Endothelial cell of umbilical vein (primary cell): ENCODE results near the gene ZNF320. TPM values are rescaled to one million over a fixed set of nuclear protein-coding genes. Genes with fewer than 3 reads are reported as not detected.

Experiments
- BruUV-seq: library from RNA; stranded (reverse); fragments of 400-500 nt; replicated peaks from 2 replicates; lab custom pipeline; 2021; lab: Mats Ljungman, UMichigan
- CTCF ChIA-PET: fragments of 300-600, 350-600 bp; sonication (Branson Sonifier 250); formaldehyde crosslinking; loops from one replicate; lab custom pipeline; 2021; ENCODE audit warnings: antibody characterized with exemption, inconsistent platforms; lab: Charles Lee
- POLR2A ChIA-PET: fragments of 300-600, 350-600 bp; sonication (Branson Sonifier 250); formaldehyde crosslinking; loops from one replicate; lab custom pipeline; 2021; ENCODE audit warnings: antibody characterized with exemption, inconsistent platforms; lab: Charles Lee
- DNase-seq: peaks from one replicate; pipeline ENCODE4 v3.0.0-alpha.2; 2011; ENCODE audit warnings: low read depth, low spot score
- FAIRE-seq: peaks from 2 replicates; lab custom pipeline; 2011; peaks lifted over from hg19 to GRCh38; lab: Jason Lieb, UNC
- H2AFZ ChIP-seq: 2 replicates; pipeline ENCODE4 v1.6.0; 2012; ENCODE audit warnings: low read depth, low read length, control low read depth, inconsistent platforms
- H3K27ac ChIP-seq: 2 replicates; pipeline ENCODE4 v1.5.1; 2011; ENCODE audit warnings: low read depth, mild to moderate bottlenecking, control low read depth, low read length, moderate library complexity; ENCODE audit not compliant: insufficient read depth
- H3K27me3 ChIP-seq, 2 experiments: 2 replicates each; pipeline versions ENCODE4 v1.6.0 to v1.6.1; 2011; ENCODE audit warnings: low read length in 2 of 2, mixed read lengths in 1 of 2; ENCODE audit not compliant: control insufficient read depth in 2 of 2, insufficient read depth in 2 of 2
- H3K36me3 ChIP-seq, 2 experiments: 2 replicates in 1 of 2; 3 replicates in 1 of 2; pipeline ENCODE4 v1.5.1; 2011; ENCODE audit warnings: low read length in 2 of 2, mild to moderate bottlenecking in 1 of 2, moderate library complexity in 1 of 2; ENCODE audit not compliant: control insufficient read depth in 2 of 2, insufficient read depth in 2 of 2; ENCODE audit errors: extremely low read depth in 1 of 2
- H3K4me1 ChIP-seq: 3 replicates; pipeline ENCODE4 v1.5.1; 2011; ENCODE audit warnings: mild to moderate bottlenecking, low read length; ENCODE audit not compliant: control insufficient read depth, insufficient read depth; ENCODE audit errors: extremely low read depth
- H3K4me2 ChIP-seq: 2 replicates; pipeline ENCODE4 v1.6.1; 2011; ENCODE audit warnings: low read length, control low read depth, mixed read lengths; ENCODE audit not compliant: insufficient read depth
- H3K4me3 ChIP-seq, 3 experiments: fragments of 200-600 bp in 1 of 3; sonication (generic), shearing (Covaris generic) in 1 of 3; replicated peaks in 1 of 3; 2 replicates each; pipeline ENCODE4 v1.5.1; 2011 to 2016; ENCODE audit warnings: control low read depth in 3 of 3, low read length in 3 of 3, mild to moderate bottlenecking in 2 of 3, inconsistent platforms in 1 of 3, low read depth in 1 of 3, moderate library complexity in 1 of 3; ENCODE audit not compliant: insufficient read depth in 1 of 3
- H3K79me2 ChIP-seq: 2 replicates; pipeline ENCODE4 v1.6.0; 2012; ENCODE audit warnings: low read length, inconsistent platforms; ENCODE audit not compliant: control insufficient read depth, insufficient read depth
- H3K9ac ChIP-seq: replicated peaks from 2 replicates; pipeline ENCODE3; 2011; ENCODE audit warnings: low read length, control low read depth; ENCODE audit not compliant: insufficient read depth; ENCODE audit errors: extremely low read depth
- H3K9me1 ChIP-seq: replicated peaks from 3 replicates; pipeline ENCODE4 v1.6.0; 2011; ENCODE audit warnings: mild to moderate bottlenecking, low read length; ENCODE audit not compliant: control insufficient read depth, insufficient read depth; ENCODE audit errors: extremely low read depth
- H3K9me3 ChIP-seq: replicated peaks from 2 replicates; pipeline ENCODE4 v1.5.1; 2012; ENCODE audit warnings: low read length, inconsistent platforms; ENCODE audit not compliant: control insufficient read depth, insufficient read depth
- H4K20me1 ChIP-seq: replicated peaks from 2 replicates; pipeline ENCODE3; 2011; ENCODE audit warnings: mild to moderate bottlenecking, low read length; ENCODE audit not compliant: control insufficient read depth, insufficient read depth; ENCODE audit errors: extremely low read depth
- CTCF ChIP-seq, 2 donors: IDR thresholded peaks; 1 replicate in 1 of 2; 2 replicates in 1 of 2; pipeline ENCODE4 v1.5.1; 2011; ENCODE audit warnings: low read length in 2 of 2, mild to moderate bottlenecking in 2 of 2, moderate library complexity in 2 of 2, control low read depth in 1 of 2, inconsistent platforms in 1 of 2, low read depth in 1 of 2; ENCODE audit not compliant: insufficient read depth in 1 of 2; ENCODE audit errors: extremely low read depth in 1 of 2
- EZH2 ChIP-seq: IDR thresholded peaks from 2 replicates; pipeline ENCODE4 v1.6.1; 2012; ENCODE audit warnings: borderline replicate concordance, low read depth, mild to moderate bottlenecking, moderate library complexity, low read length, inconsistent platforms; ENCODE audit not compliant: severe bottlenecking
- FOS ChIP-seq: IDR thresholded peaks from 2 replicates; pipeline ENCODE4 v1.6.1; 2011; ENCODE audit warnings: mild to moderate bottlenecking, low read length, moderate library complexity, borderline replicate concordance; ENCODE audit not compliant: insufficient read depth
- GATA2 ChIP-seq: IDR thresholded peaks from 2 replicates; pipeline ENCODE4 v1.7.0; 2011; ENCODE audit warnings: low read depth, mild to moderate bottlenecking, moderate library complexity, mixed read lengths, low read length; ENCODE audit not compliant: insufficient read length, insufficient read depth
- JUN ChIP-seq: IDR thresholded peaks from 2 replicates; pipeline ENCODE4 v1.6.1; 2011; ENCODE audit warnings: borderline replicate concordance, low read depth; ENCODE audit not compliant: insufficient read length, insufficient read depth
- MAX ChIP-seq: IDR thresholded peaks from 2 replicates; pipeline ENCODE4 v1.6.1; 2011; ENCODE audit not compliant: insufficient read depth, insufficient read length
- MYC ChIP-seq: IDR thresholded peaks from one replicate; pipeline ENCODE4 v1.6.1; 2011; ENCODE audit warnings: mild to moderate bottlenecking, low read depth, low read length
- POLR2A ChIP-seq: IDR thresholded peaks from 2 replicates; pipeline ENCODE4 v1.6.1; 2012; ENCODE audit warnings: low read depth, mild to moderate bottlenecking, control low read depth, low read length
- POLR2AphosphoS5 ChIP-seq: IDR thresholded peaks from 2 replicates; pipeline ENCODE4 v1.6.1; 2012; ENCODE audit warnings: low read depth, mild to moderate bottlenecking, control low read depth, low read length, moderate library complexity; ENCODE audit not compliant: insufficient read depth
- dilution Hi-C: fragments of 300-500 bp; cut with MboI; formaldehyde crosslinking; loops from one replicate; pipeline ENCODE4 v1.15.0; 2019; ENCODE audit warnings: low sequenced_read_pairs; ENCODE audit not compliant: extremely low pct_ligation_motif_present
- intact Hi-C: fragments of 100-400 bp; cut with micrococcal nuclease; formaldehyde crosslinking; loops from one replicate; pipeline ENCODE4 v1.10.0; 2022
- polyA plus RNA-seq, 4 experiments: library from polyadenylated mRNA; depleted of rRNA in 3 of 4; stranded (reverse) in 3 of 4; unstranded in 1 of 4; fragments of >200 nt; gene quantifications; 2 replicates each; pipeline versions ENCODE4 v1.2.1 to v1.2.3, GENCODE V29; 2011 to 2012; ENCODE audit warnings: missing spikeins in 1 of 4
- total RNA-seq: library from RNA; stranded (reverse); gene quantifications from 2 replicates; pipeline ENCODE4 v1.2.3, GENCODE V29; 2021

ZNF320 gene
- total and polyA plus RNA-seq, 2 donors (not counting 3 experiments of a cell fraction or from before 2014, with no cell fraction given): 7.6 to 11.1 TPM

- BruUV-seq: no TSS peak
- H4K20me1 ChIP-seq: no peaks in the 10 kb centered on the region
- H3K9ac ChIP-seq: no peak overlapping the region
- no peaks in the 10 kb centered on the region for H3K4me1 ChIP-seq
- no peaks in the 10 kb centered on the region for H3K9me3 ChIP-seq
- FAIRE-seq (no peak), DNase-seq (no peak)
- H3K4me3 ChIP-seq: no peak overlapping the region
- no peak overlapping the region for H3K4me2 ChIP-seq
- no peak overlapping the region for H3K27ac ChIP-seq
- dilution Hi-C loops (no loop called here), intact Hi-C loops (no loop called here)
- TF ChIP-seq GATA2: no peak
- no peak for TF ChIP-seq MAX
- no peak for TF ChIP-seq FOS
- no peak for TF ChIP-seq CTCF (IDR thresholded peaks at IDR 0.05; ENCODE audit: extremely low read depth in 1 of 2, insufficient read depth in 1 of 2, low read depth in 1 of 2, low read length in 2 of 2)
- TF ChIP-seq POLR2AphosphoS5: no peak
- no peak for TF ChIP-seq POLR2A
- no peaks in the 10 kb centered on the region for H3K27me3 ChIP-seq
- CTCF ChIA-PET: no interaction called here
- H3K9me1 ChIP-seq: no peaks in the 10 kb centered on the region
- H3K36me3 ChIP-seq: no peaks in the 10 kb centered on the region
- H3K79me2 ChIP-seq: no peaks in the 10 kb centered on the region
- POLR2A ChIA-PET: no interaction called here
- H2AFZ ChIP-seq: no peak overlapping the region
Observed at GRCh38 chr19:52938761-52939160, 41.3 kb upstream of the ZNF320 start.

- dilution Hi-C loops (no loop called here), intact Hi-C loops (no loop called here)
- BruUV-seq: no TSS peak
- DNase-seq (no peak), FAIRE-seq (no peak)
- no peak for TF ChIP-seq EZH2
- no peak for TF ChIP-seq MYC
- no peak for TF ChIP-seq FOS
- TF ChIP-seq GATA2: no peak
- no peak for TF ChIP-seq POLR2A
- no peak for TF ChIP-seq CTCF (IDR thresholded peaks at IDR 0.05; ENCODE audit: extremely low read depth in 1 of 2, insufficient read depth in 1 of 2, low read depth in 1 of 2, low read length in 2 of 2)
- no peak for TF ChIP-seq JUN
- TF ChIP-seq MAX: no peak
- no peak for TF ChIP-seq POLR2AphosphoS5
- Histone ChIP-seq H4K20me1 (no peaks in the 10 kb centered on the region), H3K9ac (no peak overlapping the region), H3K9me1 (no peaks in the 10 kb centered on the region), H3K9me3 (no peaks in the 10 kb centered on the region), H3K27ac (no peak overlapping the region), H3K79me2 (no peaks in the 10 kb centered on the region), H3K36me3 (no peaks in the 10 kb centered on the region), H2AFZ (no peak overlapping the region), H3K4me3 (no peak overlapping the region), H3K27me3 (no peaks in the 10 kb centered on the region), H3K4me1 (no peaks in the 10 kb centered on the region), H3K4me2 (no peak overlapping the region)
- CTCF ChIA-PET: no interaction called here
- POLR2A ChIA-PET: no interaction called here
Observed at GRCh38 chr19:52936954-52937325, 39.5 kb upstream of the ZNF320 start.
